K562 (cell line): ENCODE measurements around the gene SMYD2.

Experiments
- GABPA ChIP-seq: fragments of 200-800 bp; sonication (Bioruptor generic); conservative IDR thresholded peaks from 2 replicates; pipeline ENCODE4 v1.6.1; 2016; ENCODE audit warnings: low read depth, missing genetic modification characterization, missing compliant biosample characterization
- GATAD2B ChIP-seq: fragments of 450-650 bp; IDR thresholded peaks from 2 replicates; pipeline ENCODE4 v1.6.1; 2017; ENCODE audit warnings: mild to moderate bottlenecking, borderline replicate concordance
- KLF10 ChIP-seq: fragments of 250-450 bp; sonication (Bioruptor Pico); IDR thresholded peaks from 2 replicates; pipeline ENCODE4 v1.6.1; 2021; ENCODE audit warnings: matching md5 sums
- RFX5 ChIP-seq: IDR thresholded peaks from 2 replicates; pipeline ENCODE4 v1.6.1; 2011; ENCODE audit warnings: low read depth, mild to moderate bottlenecking, improper control_type of control experiment, low read length
- RFX7 ChIP-seq: fragments of 250-450 bp; sonication (Bioruptor Pico); IDR thresholded peaks from 2 replicates; pipeline ENCODE4 v1.5.1; 2021; ENCODE audit warnings: mild to moderate bottlenecking
- TEAD1 ChIP-seq, 2 experiments: fragments of 450-650 bp in 1 of 2; sonication (generic) in 1 of 2; formaldehyde crosslinking; IDR thresholded peaks; 2 replicates each; pipeline versions ENCODE4 v1.4.0 to v1.8.0; 2020 to 2022; ENCODE audit warnings: mild to moderate bottlenecking in 2 of 2, missing genetic modification reagents in 1 of 2
- ZNF134 ChIP-seq: fragments of 250-450 bp; sonication (Bioruptor Pico); conservative IDR thresholded peaks from 2 replicates; pipeline ENCODE4 v1.4.0; 2020
- ZNF23 ChIP-seq: fragments of 250-450 bp; sonication (Bioruptor Pico); IDR thresholded peaks from 2 replicates; pipeline ENCODE4 v1.4.0; 2020; ENCODE audit warnings: mild to moderate bottlenecking
- ZNF384 ChIP-seq: IDR thresholded peaks from 2 replicates; pipeline ENCODE4 v1.6.1; 2012; ENCODE audit warnings: low read depth, low read length, improper control_type of control experiment
- TF ChIP-seq, protein P1 (sequence below): fragments of 450-650 bp; formaldehyde crosslinking; IDR thresholded peaks from 2 replicates; pipeline ENCODE4 v1.4.0; 2022; ENCODE audit warnings: mild to moderate bottlenecking, moderate library complexity
- TF ChIP-seq, protein P2 (sequence below): sonication (generic); formaldehyde crosslinking; IDR thresholded peaks from 2 replicates; pipeline ENCODE4 v1.9.0; 2022; ENCODE audit warnings: mild to moderate bottlenecking, missing genetic modification reagents
- TF ChIP-seq, protein P3 (sequence below): sonication (generic); formaldehyde crosslinking; IDR thresholded peaks from 2 replicates; pipeline ENCODE4 v1.8.1; 2023; ENCODE audit warnings: mild to moderate bottlenecking, missing genetic modification reagents

DNA sequence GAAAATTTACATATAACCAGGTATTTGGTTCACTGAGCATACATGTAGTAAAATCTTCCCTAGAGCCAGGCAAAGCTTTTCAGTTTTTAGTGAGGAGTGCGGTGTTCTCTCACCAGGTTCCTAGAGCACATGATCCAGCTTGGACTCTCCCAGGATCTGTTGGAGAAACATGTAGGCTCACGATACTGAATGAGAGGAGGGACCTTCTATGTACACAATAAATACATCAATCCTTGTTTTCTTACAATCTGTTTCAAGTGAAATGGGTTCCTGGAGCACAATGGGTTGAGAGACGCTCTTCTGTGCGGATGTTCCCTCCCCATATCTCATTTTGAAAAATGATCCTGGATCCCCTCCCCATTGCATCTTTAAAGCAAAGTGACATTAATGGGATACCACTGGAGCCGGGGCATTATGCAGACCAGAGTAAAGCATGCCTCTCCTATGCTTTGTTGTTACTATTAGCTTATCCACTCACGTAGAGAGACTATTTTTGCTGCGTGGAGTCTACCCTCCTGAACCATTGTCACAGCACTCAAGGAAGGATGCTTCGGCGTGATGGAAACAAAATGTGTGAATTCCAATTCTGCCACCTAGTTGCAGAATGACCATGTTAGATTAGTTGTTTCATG, 19.3 kb downstream of the SMYD2 start:
- TF ChIP-seq KLF10 (CRISPR knock-in tag), result no peak
- TF ChIP-seq, protein P1, sequence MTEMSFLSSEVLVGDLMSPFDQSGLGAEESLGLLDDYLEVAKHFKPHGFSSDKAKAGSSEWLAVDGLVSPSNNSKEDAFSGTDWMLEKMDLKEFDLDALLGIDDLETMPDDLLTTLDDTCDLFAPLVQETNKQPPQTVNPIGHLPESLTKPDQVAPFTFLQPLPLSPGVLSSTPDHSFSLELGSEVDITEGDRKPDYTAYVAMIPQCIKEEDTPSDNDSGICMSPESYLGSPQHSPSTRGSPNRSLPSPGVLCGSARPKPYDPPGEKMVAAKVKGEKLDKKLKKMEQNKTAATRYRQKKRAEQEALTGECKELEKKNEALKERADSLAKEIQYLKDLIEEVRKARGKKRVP (CRISPR knock-in tag), result no peak
- TF ChIP-seq, protein P2, sequence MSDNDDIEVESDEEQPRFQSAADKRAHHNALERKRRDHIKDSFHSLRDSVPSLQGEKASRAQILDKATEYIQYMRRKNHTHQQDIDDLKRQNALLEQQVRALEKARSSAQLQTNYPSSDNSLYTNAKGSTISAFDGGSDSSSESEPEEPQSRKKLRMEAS, result no peak
- TF ChIP-seq GATAD2B, result no peak
- TF ChIP-seq TEAD1 (CRISPR knock-in tag; IDR thresholded peaks at IDR 0.05), result no peak
- TF ChIP-seq, protein P3, sequence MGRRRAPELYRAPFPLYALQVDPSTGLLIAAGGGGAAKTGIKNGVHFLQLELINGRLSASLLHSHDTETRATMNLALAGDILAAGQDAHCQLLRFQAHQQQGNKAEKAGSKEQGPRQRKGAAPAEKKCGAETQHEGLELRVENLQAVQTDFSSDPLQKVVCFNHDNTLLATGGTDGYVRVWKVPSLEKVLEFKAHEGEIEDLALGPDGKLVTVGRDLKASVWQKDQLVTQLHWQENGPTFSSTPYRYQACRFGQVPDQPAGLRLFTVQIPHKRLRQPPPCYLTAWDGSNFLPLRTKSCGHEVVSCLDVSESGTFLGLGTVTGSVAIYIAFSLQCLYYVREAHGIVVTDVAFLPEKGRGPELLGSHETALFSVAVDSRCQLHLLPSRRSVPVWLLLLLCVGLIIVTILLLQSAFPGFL (CRISPR knock-in tag), result no peak
- no peak for TF ChIP-seq ZNF384
- no peak for TF ChIP-seq RFX5
- TF ChIP-seq RFX7 (CRISPR knock-in tag), result no peak
- no peak for TF ChIP-seq GABPA (tag)
- TF ChIP-seq ZNF23 (CRISPR knock-in tag), result no peak
- no peak for TF ChIP-seq ZNF134 (CRISPR knock-in tag)
